ENCODE measurements around the gene OTUB2. TPM values are rescaled to one million over a fixed set of nuclear protein-coding genes. Genes with fewer than 3 reads are reported as not detected.

Gene OTUB2
- total and polyA plus RNA-seq, 8 donors = 0.45 to 4.1 (median 0.63) TPM; not detected in 2

- no peak overlapping the region for H3K27ac ChIP-seq
- intact Hi-C loops (cut with DNase I; ENCODE audit: low total_unique reads) = no loop called here
These were observed 25.6 kb downstream of the OTUB2 start for GRCh38 chr14:94051779-94052178.

GRCh38 chr14:94052199-94052598 lies 26.1 kb downstream of the OTUB2 start:
- peaks cover 0 to 33% (median 6%) of the 10 kb centered on the region in 4 donors for H3K4me1 ChIP-seq
- peaks cover 88 to 100% (median 100%) of the 10 kb centered on the region in 4 donors for H3K36me3 ChIP-seq
- intact Hi-C loops (cut with DNase I; ENCODE audit: low total_unique reads) = no loop called here
- H3K27ac ChIP-seq = no peak overlapping the region
- no peak for TF ChIP-seq POLR2A (IDR thresholded peaks at IDR 0.05)
- TF ChIP-seq EP300 (IDR thresholded peaks at IDR 0.05) = no peak
- no peak for TF ChIP-seq POLR2AphosphoS5 (IDR thresholded peaks at IDR 0.05)
- TF ChIP-seq, protein P1, sequence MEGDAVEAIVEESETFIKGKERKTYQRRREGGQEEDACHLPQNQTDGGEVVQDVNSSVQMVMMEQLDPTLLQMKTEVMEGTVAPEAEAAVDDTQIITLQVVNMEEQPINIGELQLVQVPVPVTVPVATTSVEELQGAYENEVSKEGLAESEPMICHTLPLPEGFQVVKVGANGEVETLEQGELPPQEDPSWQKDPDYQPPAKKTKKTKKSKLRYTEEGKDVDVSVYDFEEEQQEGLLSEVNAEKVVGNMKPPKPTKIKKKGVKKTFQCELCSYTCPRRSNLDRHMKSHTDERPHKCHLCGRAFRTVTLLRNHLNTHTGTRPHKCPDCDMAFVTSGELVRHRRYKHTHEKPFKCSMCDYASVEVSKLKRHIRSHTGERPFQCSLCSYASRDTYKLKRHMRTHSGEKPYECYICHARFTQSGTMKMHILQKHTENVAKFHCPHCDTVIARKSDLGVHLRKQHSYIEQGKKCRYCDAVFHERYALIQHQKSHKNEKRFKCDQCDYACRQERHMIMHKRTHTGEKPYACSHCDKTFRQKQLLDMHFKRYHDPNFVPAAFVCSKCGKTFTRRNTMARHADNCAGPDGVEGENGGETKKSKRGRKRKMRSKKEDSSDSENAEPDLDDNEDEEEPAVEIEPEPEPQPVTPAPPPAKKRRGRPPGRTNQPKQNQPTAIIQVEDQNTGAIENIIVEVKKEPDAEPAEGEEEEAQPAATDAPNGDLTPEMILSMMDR (IDR thresholded peaks at IDR 0.05) = no peak
- WGBS, 5 donors = 67 to 100% (median 91%) methylated on average over 1 of the region's 1 CpG
- no peaks in the 10 kb centered on the region for H3K9me3 ChIP-seq
- no peak overlapping the region for H3K4me3 ChIP-seq
- no peaks in the 10 kb centered on the region for H3K27me3 ChIP-seq
- DNase-seq = no peak

More at GRCh38 chr14:94051779-94052178, 25.6 kb downstream of the OTUB2 start:
- peaks cover 89 to 100% (median 100%) of the 10 kb centered on the region in 4 donors for H3K36me3 ChIP-seq
- no peak overlapping the region for H3K4me3 ChIP-seq
- TF ChIP-seq EP300 (IDR thresholded peaks at IDR 0.05) (no peak), POLR2AphosphoS5 (IDR thresholded peaks at IDR 0.05) (no peak), POLR2A (IDR thresholded peaks at IDR 0.05) (no peak)
- TF ChIP-seq, protein P1 (IDR thresholded peaks at IDR 0.05) = no peak
- DNase-seq = no peak
- H3K9me3 ChIP-seq = no peaks in the 10 kb centered on the region
- 67 to 100% (median 91%) methylated on average over 3 of the region's 3 CpGs for WGBS, 5 donors
- peaks cover 0 to 29% (median 6%) of the 10 kb centered on the region in 4 donors for H3K4me1 ChIP-seq
- no peaks in the 10 kb centered on the region for H3K27me3 ChIP-seq

- H3K27me3 ChIP-seq = no peaks in the 10 kb centered on the region
- peaks cover 0 to 38% (median 6%) of the 10 kb centered on the region in 4 donors for H3K4me1 ChIP-seq
- DNase-seq = no peak
- H3K27ac ChIP-seq = no peak overlapping the region
- TF ChIP-seq, protein P1 (IDR thresholded peaks at IDR 0.05) = no peak
- TF ChIP-seq POLR2AphosphoS5 (IDR thresholded peaks at IDR 0.05) (no peak), POLR2A (IDR thresholded peaks at IDR 0.05) (no peak), EP300 (IDR thresholded peaks at IDR 0.05) (no peak)
- 91 to 97% (median 92%) methylated on average over 4 of the region's 4 CpGs for WGBS, 5 donors
- no peaks in the 10 kb centered on the region for H3K9me3 ChIP-seq
- no peak overlapping the region for H3K4me3 ChIP-seq
- intact Hi-C loops (cut with DNase I; ENCODE audit: low total_unique reads) = no loop called here
- H3K36me3 ChIP-seq = peaks cover 87 to 100% (median 100%) of the 10 kb centered on the region in 4 donors
These were observed 26.5 kb downstream of the OTUB2 start for GRCh38 chr14:94052662-94053061.

GRCh38 chr14:94054401-94054800 lies 28.3 kb downstream of the OTUB2 start:
- 90 to 100% (median 96%) methylated on average over 1 of the region's 1 CpG for WGBS, 5 donors

More at GRCh38 chr14:94054401-94054800, 28.3 kb downstream of the OTUB2 start:
- Histone ChIP-seq H3K4me3 (no peak overlapping the region), H3K27ac (no peak overlapping the region), H3K27me3 (no peaks in the 10 kb centered on the region), H3K9me3 (no peaks in the 10 kb centered on the region), H3K36me3 (peaks cover 83 to 100% (median 100%) of the 10 kb centered on the region in 4 donors), H3K4me1 (peaks cover 0 to 45% (median 21%) of the 10 kb centered on the region in 4 donors)
- no peak for DNase-seq
- TF ChIP-seq POLR2AphosphoS5 (IDR thresholded peaks at IDR 0.05) (no peak), POLR2A (IDR thresholded peaks at IDR 0.05) (no peak), EP300 (IDR thresholded peaks at IDR 0.05) (no peak)
- TF ChIP-seq, protein P1 (IDR thresholded peaks at IDR 0.05) = no peak
- intact Hi-C loops (cut with DNase I; ENCODE audit: low total_unique reads) = no loop called here
